ENCODE results near the gene PTPRN2.

- TF ChIP-seq JUND (IDR thresholded peaks at IDR 0.05) = no peak
- TF ChIP-seq ZBTB33 (IDR thresholded peaks at IDR 0.05; ENCODE audit: borderline replicate concordance, low read depth) = no peak
- no peak for TF ChIP-seq CTCF (IDR thresholded peaks at IDR 0.05)
- TF ChIP-seq GABPA (IDR thresholded peaks at IDR 0.05; ENCODE audit: low read depth) = no peak
- no peak for TF ChIP-seq POLR2AphosphoS5 (IDR thresholded peaks at IDR 0.05; ENCODE audit: low read depth, low read length)
- no peak for TF ChIP-seq EP300 (IDR thresholded peaks at IDR 0.05; ENCODE audit: borderline replicate concordance in 1 of 2, low read depth in 1 of 2, low read length in 1 of 2)
- TF ChIP-seq REST (IDR thresholded peaks at IDR 0.05; ENCODE audit: low read depth, low read length) = no peak
- TF ChIP-seq TAF1 (IDR thresholded peaks at IDR 0.05; ENCODE audit: borderline replicate concordance, low read depth, low read length) = no peak
- no peak for TF ChIP-seq CHD2 (IDR thresholded peaks at IDR 0.05; ENCODE audit: low read length, partially characterized antibody)
- TF ChIP-seq EZH2phosphoT487 (IDR thresholded peaks at IDR 0.05; ENCODE audit: borderline replicate concordance, low read depth) = no peak
- TF ChIP-seq FOSL2 (IDR thresholded peaks at IDR 0.05; ENCODE audit: borderline replicate concordance, low read depth) = no peak
- no peak for TF ChIP-seq MAX (IDR thresholded peaks at IDR 0.05; ENCODE audit: low read depth)
- TF ChIP-seq USF1 (IDR thresholded peaks at IDR 0.05; ENCODE audit: borderline replicate concordance, low read depth) = no peak
These were observed 513.5 kb downstream of the PTPRN2 start for GRCh38 chr7:158073845-158074840.
